Measurements from ENCODE around the gene MFAP5.

Gene MFAP5

DNA sequence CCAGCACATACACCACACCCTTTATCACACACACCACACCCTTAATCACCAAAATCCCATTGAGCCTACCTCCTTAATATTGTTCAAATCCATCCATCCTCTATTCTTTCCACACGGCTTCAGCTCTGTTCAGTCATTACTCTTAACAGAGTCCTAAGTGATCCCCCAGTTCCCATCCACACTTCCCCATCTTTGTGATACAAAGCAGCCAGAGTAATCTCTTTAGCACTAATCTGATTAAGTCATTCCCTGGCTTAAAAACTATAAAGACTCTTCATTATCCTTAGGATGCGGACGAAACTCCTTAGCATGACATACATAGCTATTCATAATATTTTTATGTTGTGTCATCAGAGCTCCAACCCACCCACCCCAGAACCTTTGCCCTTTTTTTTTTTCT lies 14.7 kb upstream of the MFAP5 start:
- Histone ChIP-seq H3K9me3 (ENCODE audit: control insufficient read depth in 5 of 5, low read length in 5 of 5) (no peaks in the 10 kb centered on the region), H3K9ac (ENCODE audit: low read length in 5 of 5) (no peak overlapping the region), H3K27ac (ENCODE audit: low read depth, low read length) (peak overlapping the region; percentile 68), H3K36me3 (ENCODE audit: control insufficient read depth in 5 of 5, insufficient read depth in 5 of 5, low read length in 5 of 5) (no peaks in the 10 kb centered on the region), H3K4me1 (ENCODE audit: control insufficient read depth in 5 of 5, insufficient read depth in 5 of 5, low read length in 5 of 5) (peaks cover 0 to 35% (median 8%) of the 10 kb centered on the region in 5 donors), H3K4me3 (ENCODE audit: low read depth in 1 of 5, low read length in 5 of 5) (no peak overlapping the region), H3K27me3 (ENCODE audit: control insufficient read depth in 5 of 5, insufficient read depth in 4 of 5, low read length in 5 of 5) (no peaks in the 10 kb centered on the region)

DNA sequence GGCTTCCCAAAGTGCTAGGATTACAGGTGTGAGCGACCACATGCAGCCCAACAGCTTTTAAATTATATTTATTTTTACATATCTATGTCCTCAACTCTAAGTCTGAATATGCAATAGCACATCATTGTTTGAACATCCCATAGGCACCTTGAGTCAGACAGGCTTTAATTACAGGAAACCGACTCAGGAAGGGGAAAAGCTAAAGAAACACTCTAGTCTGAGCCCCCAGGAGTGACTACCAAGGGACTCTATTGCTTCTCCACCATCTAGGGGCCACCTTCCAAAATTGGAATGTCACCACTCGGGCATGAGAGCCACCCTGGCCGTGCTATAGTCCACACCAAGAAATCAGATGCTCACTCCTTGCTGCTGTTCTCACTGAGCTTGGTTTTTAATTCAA lies 14.0 kb upstream of the MFAP5 start:
- Histone ChIP-seq H3K9me3 (ENCODE audit: control insufficient read depth in 5 of 5, low read length in 5 of 5) (no peaks in the 10 kb centered on the region), H3K4me3 (ENCODE audit: low read depth in 1 of 5, low read length in 5 of 5) (no peak overlapping the region), H3K36me3 (ENCODE audit: control insufficient read depth in 5 of 5, insufficient read depth in 5 of 5, low read length in 5 of 5) (no peaks in the 10 kb centered on the region), H3K9ac (ENCODE audit: low read length in 5 of 5) (no peak overlapping the region), H3K4me1 (ENCODE audit: control insufficient read depth in 5 of 5, insufficient read depth in 5 of 5, low read length in 5 of 5) (peaks cover 0 to 33% (median 15%) of the 10 kb centered on the region in 5 donors), H3K27me3 (ENCODE audit: control insufficient read depth in 5 of 5, insufficient read depth in 4 of 5, low read length in 5 of 5) (no peaks in the 10 kb centered on the region), H3K27ac (ENCODE audit: low read depth, low read length) (peak overlapping the region; percentile 68)

DNA sequence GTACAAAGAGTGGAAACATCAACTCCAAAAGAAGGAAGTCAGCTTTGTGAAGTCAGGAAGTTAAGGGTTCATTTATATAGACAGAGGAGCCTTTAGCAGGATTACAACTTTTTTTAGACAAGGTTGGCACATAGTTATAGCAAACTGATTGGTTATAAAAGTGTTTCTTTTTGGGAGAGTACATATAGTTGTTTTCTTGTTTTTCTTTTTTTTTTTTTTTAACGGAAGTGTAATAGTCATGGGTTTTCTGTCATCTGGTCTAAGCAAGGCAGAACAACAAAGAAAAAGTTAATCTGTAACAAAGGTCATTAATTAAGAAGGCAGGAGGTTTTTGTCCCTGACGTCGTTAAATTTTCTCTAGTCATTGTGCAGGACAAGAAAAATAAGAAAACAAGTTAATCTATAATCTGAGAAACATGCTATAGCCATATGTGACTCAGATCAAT lies 13.0 kb upstream of the MFAP5 start:
- H3K4me1 ChIP-seq (ENCODE audit: control insufficient read depth in 5 of 5, insufficient read depth in 5 of 5, low read length in 5 of 5) = peaks cover 0 to 24% (median 20%) of the 10 kb centered on the region in 5 donors
- no peaks in the 10 kb centered on the region for H3K9me3 ChIP-seq (ENCODE audit: control insufficient read depth in 5 of 5, low read length in 5 of 5)
- H3K27ac ChIP-seq (ENCODE audit: low read depth, low read length) = peak overlapping the region; percentile 68
- no peaks in the 10 kb centered on the region for H3K36me3 ChIP-seq (ENCODE audit: control insufficient read depth in 5 of 5, insufficient read depth in 5 of 5, low read length in 5 of 5)
- no peak overlapping the region for H3K4me3 ChIP-seq (ENCODE audit: low read depth in 1 of 5, low read length in 5 of 5)
- H3K9ac ChIP-seq (ENCODE audit: low read length in 5 of 5) = no peak overlapping the region
- H3K27me3 ChIP-seq (ENCODE audit: control insufficient read depth in 5 of 5, insufficient read depth in 4 of 5, low read length in 5 of 5) = no peaks in the 10 kb centered on the region

DNA sequence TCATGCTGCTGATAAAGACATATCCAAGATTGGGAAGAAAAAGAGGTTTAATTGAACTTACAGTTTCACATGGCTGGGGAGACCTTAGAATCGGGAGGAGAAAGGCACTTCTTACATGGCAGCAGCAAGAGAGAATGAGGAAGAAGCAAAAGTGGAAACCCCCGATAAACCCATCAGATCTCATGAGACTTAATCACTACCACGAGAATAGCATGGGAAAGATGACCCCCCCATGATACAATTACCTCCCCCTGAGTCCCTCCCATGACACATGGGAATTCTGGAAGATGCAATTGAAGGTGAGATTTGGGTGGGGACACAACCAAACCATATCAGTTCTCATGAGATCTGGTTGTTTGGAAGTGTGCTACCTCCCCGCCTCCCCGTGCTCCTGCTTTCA lies 9.8 kb upstream of the MFAP5 start:
- no peak overlapping the region for H3K4me3 ChIP-seq (ENCODE audit: low read depth in 1 of 5, low read length in 5 of 5)
- H3K27me3 ChIP-seq (ENCODE audit: control insufficient read depth in 5 of 5, insufficient read depth in 4 of 5, low read length in 5 of 5) = no peaks in the 10 kb centered on the region
- no peaks in the 10 kb centered on the region for H3K9me3 ChIP-seq (ENCODE audit: control insufficient read depth in 5 of 5, low read length in 5 of 5)
- H3K9ac ChIP-seq (ENCODE audit: low read length in 5 of 5) = no peak overlapping the region
- H3K4me1 ChIP-seq (ENCODE audit: control insufficient read depth in 5 of 5, insufficient read depth in 5 of 5, low read length in 5 of 5) = peaks cover 0 to 26% (median 20%) of the 10 kb centered on the region in 5 donors
- no peaks in the 10 kb centered on the region for H3K36me3 ChIP-seq (ENCODE audit: control insufficient read depth in 5 of 5, insufficient read depth in 5 of 5, low read length in 5 of 5)
- no peak overlapping the region for H3K27ac ChIP-seq (ENCODE audit: low read depth, low read length)

DNA sequence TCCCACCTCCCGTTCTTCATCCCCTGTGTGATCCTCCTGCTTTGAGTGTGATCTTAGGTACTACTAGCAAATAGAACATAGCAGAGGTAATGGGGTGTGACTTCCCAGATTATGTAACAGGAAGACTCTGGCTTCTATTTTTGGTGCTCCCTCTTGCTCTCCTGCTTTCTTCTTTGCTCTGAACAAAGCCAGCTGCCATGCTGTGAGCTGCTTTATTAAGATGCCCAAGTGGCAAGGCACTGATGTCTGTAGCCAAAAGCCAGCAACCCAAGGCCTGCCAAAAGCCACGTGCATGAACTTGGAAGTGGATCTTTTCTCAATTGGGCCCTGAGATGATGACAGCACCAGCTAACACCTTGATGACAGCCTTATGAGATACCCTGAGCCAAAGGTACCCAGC lies 5.8 kb upstream of the MFAP5 start:
- Histone ChIP-seq H3K27me3 (ENCODE audit: control insufficient read depth in 5 of 5, insufficient read depth in 4 of 5, low read length in 5 of 5) (no peaks in the 10 kb centered on the region), H3K9me3 (ENCODE audit: control insufficient read depth in 5 of 5, low read length in 5 of 5) (no peaks in the 10 kb centered on the region), H3K4me3 (ENCODE audit: low read depth in 1 of 5, low read length in 5 of 5) (no peak overlapping the region), H3K36me3 (ENCODE audit: control insufficient read depth in 5 of 5, insufficient read depth in 5 of 5, low read length in 5 of 5) (no peaks in the 10 kb centered on the region), H3K27ac (ENCODE audit: low read depth, low read length) (no peak overlapping the region), H3K4me1 (ENCODE audit: control insufficient read depth in 5 of 5, insufficient read depth in 5 of 5, low read length in 5 of 5) (peaks cover 0 to 33% (median 17%) of the 10 kb centered on the region in 5 donors), H3K9ac (ENCODE audit: low read length in 5 of 5) (no peak overlapping the region)

DNA sequence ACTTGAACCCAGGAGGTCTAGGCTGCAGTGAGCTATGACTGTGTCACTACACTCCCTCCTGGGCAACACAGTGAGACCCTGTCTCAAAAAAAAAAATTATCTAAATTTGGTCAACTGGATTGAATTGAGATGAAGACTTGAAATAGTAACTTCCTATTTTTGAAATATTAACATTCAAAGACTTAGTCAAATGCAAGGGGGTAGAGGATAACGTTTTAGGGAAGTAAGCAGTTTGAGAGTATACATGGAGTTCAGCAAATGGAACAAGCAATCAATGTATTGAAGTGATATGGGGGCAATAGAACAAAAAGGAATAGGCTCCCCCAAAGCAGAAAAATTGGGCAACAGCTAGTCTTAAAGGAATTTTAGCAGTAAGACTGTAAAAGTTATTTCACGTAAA lies 4.6 kb upstream of the MFAP5 start:
- no peak overlapping the region for H3K27ac ChIP-seq (ENCODE audit: low read depth, low read length)
- H3K4me1 ChIP-seq (ENCODE audit: control insufficient read depth in 5 of 5, insufficient read depth in 5 of 5, low read length in 5 of 5) = peaks cover 0 to 43% (median 21%) of the 10 kb centered on the region in 5 donors
- H3K9ac ChIP-seq (ENCODE audit: low read length in 5 of 5) = no peak overlapping the region
- H3K4me3 ChIP-seq (ENCODE audit: low read depth in 1 of 5, low read length in 5 of 5) = no peak overlapping the region
- H3K27me3 ChIP-seq (ENCODE audit: control insufficient read depth in 5 of 5, insufficient read depth in 4 of 5, low read length in 5 of 5) = no peaks in the 10 kb centered on the region
- H3K36me3 ChIP-seq (ENCODE audit: control insufficient read depth in 5 of 5, insufficient read depth in 5 of 5, low read length in 5 of 5) = no peaks in the 10 kb centered on the region
- H3K9me3 ChIP-seq (ENCODE audit: control insufficient read depth in 5 of 5, low read length in 5 of 5) = no peaks in the 10 kb centered on the region

DNA sequence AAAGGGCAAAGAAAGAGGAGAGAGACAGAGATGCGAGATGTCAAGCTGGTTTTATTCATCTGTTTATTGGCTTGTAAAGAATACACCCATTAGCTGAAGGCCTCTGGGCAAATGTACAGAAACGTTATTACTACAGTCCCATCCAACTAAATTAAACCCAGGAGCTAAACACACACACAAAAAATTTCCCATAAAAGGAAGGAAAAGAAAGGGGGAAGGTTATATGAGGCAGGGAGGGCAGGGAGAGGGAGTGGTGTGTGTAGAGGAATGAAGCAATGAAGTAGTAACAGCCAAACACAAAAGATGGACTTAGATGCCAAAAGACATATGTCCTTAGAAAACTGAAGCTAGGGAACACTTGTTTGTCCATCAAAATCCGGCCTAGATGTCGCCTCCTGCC lies 3.1 kb upstream of the MFAP5 start:
- no peaks in the 10 kb centered on the region for H3K36me3 ChIP-seq (ENCODE audit: control insufficient read depth in 5 of 5, insufficient read depth in 5 of 5, low read length in 5 of 5)
- H3K9me3 ChIP-seq (ENCODE audit: control insufficient read depth in 5 of 5, low read length in 5 of 5) = no peaks in the 10 kb centered on the region
- H3K27ac ChIP-seq (ENCODE audit: low read depth, low read length) = peak overlapping the region; percentile 7
- peaks cover 0 to 47% (median 36%) of the 10 kb centered on the region in 5 donors for H3K4me1 ChIP-seq (ENCODE audit: control insufficient read depth in 5 of 5, insufficient read depth in 5 of 5, low read length in 5 of 5)
- H3K9ac ChIP-seq (ENCODE audit: low read length in 5 of 5) = no peak overlapping the region
- no peaks in the 10 kb centered on the region for H3K27me3 ChIP-seq (ENCODE audit: control insufficient read depth in 5 of 5, insufficient read depth in 4 of 5, low read length in 5 of 5)
- no peak overlapping the region for H3K4me3 ChIP-seq (ENCODE audit: low read depth in 1 of 5, low read length in 5 of 5)

DNA sequence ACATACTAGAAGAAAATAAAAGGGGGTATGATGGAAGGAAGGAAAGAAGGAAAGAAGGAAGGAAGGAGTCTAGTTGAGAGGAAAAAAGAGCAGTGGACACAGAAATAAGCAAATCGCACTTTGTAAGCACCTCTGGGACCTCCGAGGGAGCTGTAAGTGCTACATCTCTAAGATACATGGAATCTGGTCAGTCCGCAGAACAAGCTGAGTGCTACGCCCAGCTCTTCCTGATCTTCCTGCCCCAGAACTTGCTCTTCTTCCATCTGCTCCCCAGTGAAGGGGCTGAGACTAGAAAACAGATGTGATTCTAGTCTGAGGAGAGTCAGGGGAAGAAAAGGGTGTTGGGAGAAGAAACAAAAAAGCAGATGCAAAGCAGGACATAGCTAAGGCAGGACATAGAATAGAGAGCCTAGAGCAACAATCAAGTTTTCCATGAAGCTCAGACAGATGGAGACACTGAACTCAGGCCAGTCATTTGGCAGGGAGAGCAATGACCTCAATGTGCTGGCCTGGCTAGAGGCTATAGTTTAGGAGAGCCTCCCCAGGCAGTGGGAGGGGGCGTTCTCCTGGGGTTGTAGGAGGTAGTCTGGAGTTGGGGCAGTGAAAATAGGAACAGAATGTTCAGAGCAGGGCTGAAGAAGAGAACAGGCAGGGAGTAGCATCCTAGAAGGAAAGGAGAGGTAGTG lies 1.7 kb upstream of the MFAP5 start:
- Histone ChIP-seq H3K9ac (ENCODE audit: low read length in 5 of 5) (no peak overlapping the region), H3K27me3 (ENCODE audit: control insufficient read depth in 5 of 5, insufficient read depth in 4 of 5, low read length in 5 of 5) (no peaks in the 10 kb centered on the region), H3K27ac (ENCODE audit: low read depth, low read length) (peak overlapping the region; percentile 54), H3K36me3 (ENCODE audit: control insufficient read depth in 5 of 5, insufficient read depth in 5 of 5, low read length in 5 of 5) (no peaks in the 10 kb centered on the region), H3K4me1 (ENCODE audit: control insufficient read depth in 5 of 5, insufficient read depth in 5 of 5, low read length in 5 of 5) (peaks cover 0 to 60% (median 41%) of the 10 kb centered on the region in 5 donors), H3K9me3 (ENCODE audit: control insufficient read depth in 5 of 5, low read length in 5 of 5) (no peaks in the 10 kb centered on the region), H3K4me3 (ENCODE audit: low read depth in 1 of 5, low read length in 5 of 5) (no peak overlapping the region)

DNA sequence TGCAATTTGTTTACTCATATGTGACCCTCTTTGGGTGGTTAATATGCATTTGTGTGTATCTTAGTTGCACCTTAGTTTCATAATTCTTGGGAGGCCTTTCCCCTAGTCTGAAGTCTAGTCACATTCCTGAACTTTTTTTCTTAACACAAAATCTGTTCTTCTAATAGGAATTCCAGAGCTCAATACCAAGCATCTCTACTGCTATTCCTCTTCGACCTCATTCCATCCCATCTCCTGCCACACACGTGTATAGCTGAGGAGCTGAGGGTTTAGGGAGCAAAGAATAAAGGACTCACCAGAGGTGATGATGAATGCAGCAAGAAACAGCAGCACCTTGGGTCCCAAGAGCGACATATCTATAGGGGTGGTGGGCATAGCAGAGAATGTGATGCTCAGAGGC lies 875 bp downstream of the MFAP5 start:
- no peaks in the 10 kb centered on the region for H3K9me3 ChIP-seq (ENCODE audit: control insufficient read depth in 5 of 5, low read length in 5 of 5)
- peak overlapping the region; percentile 38 to 63 (median 58) for H3K4me3 ChIP-seq (ENCODE audit: low read depth in 1 of 5, low read length in 5 of 5)
- peak overlapping the region in 4 of 5 donors; percentile 21 to 40 (median 33) for H3K9ac ChIP-seq (ENCODE audit: low read length in 5 of 5)
- H3K36me3 ChIP-seq (ENCODE audit: control insufficient read depth in 5 of 5, insufficient read depth in 5 of 5, low read length in 5 of 5) = no peaks in the 10 kb centered on the region
- H3K27me3 ChIP-seq (ENCODE audit: control insufficient read depth in 5 of 5, insufficient read depth in 4 of 5, low read length in 5 of 5) = no peaks in the 10 kb centered on the region
- H3K27ac ChIP-seq (ENCODE audit: low read depth, low read length) = peak overlapping the region; percentile 54
- H3K4me1 ChIP-seq (ENCODE audit: control insufficient read depth in 5 of 5, insufficient read depth in 5 of 5, low read length in 5 of 5) = peaks cover 0 to 76% (median 46%) of the 10 kb centered on the region in 5 donors

DNA sequence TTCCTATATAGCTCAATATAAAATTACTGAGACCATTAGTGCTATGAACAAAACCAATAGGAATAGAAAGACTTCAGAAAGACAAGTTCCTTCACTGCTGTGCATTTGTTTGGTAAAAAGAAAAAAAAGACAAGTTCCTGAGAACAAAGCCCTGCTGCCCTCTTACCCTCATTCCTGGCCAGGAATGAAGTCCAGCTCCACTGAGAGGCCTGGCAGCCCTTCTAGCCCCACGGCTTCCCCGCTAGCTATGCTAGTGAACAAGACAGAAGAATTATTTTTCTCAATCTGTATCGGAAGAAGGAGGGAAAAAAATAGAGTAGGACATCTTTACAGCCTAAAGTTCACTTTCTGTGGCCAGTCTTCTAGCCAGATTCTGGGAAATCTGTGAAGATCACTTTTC lies 1.6 kb downstream of the MFAP5 start:
- Histone ChIP-seq H3K4me1 (ENCODE audit: control insufficient read depth in 5 of 5, insufficient read depth in 5 of 5, low read length in 5 of 5) (peaks cover 0 to 76% (median 46%) of the 10 kb centered on the region in 5 donors), H3K9me3 (ENCODE audit: control insufficient read depth in 5 of 5, low read length in 5 of 5) (no peaks in the 10 kb centered on the region), H3K27me3 (ENCODE audit: control insufficient read depth in 5 of 5, insufficient read depth in 4 of 5, low read length in 5 of 5) (no peaks in the 10 kb centered on the region), H3K4me3 (ENCODE audit: low read depth in 1 of 5, low read length in 5 of 5) (peak overlapping the region; percentile 38 to 63 (median 58)), H3K9ac (ENCODE audit: low read length in 5 of 5) (peak overlapping the region in 3 of 5 donors; percentile 20 to 46 (median 37)), H3K27ac (ENCODE audit: low read depth, low read length) (peak overlapping the region; percentile 54), H3K36me3 (ENCODE audit: control insufficient read depth in 5 of 5, insufficient read depth in 5 of 5, low read length in 5 of 5) (no peaks in the 10 kb centered on the region)
